Activated CD8-positive, alpha-beta memory T cell treated with anti-CD3 and anti-CD28 coated beads for 48 hours (primary cell): ENCODE measurements around the gene FAM107A.

ENCODE experiments used
- DNase-seq, 3 experiments: peaks; one replicate each; pipeline ENCODE4 v3.0.0-alpha.2; 2020; ENCODE audit warnings: low read depth in 2 of 3, low spot score in 2 of 3

FAM107A gene

GRCh38 chr3:58520403-58521335, 56.5 kb downstream of the FAM107A start:
- no peak for DNase-seq

GRCh38 chr3:58519668-58520402, 57.4 kb downstream of the FAM107A start:
- DNase-seq, result no peak

GRCh38 chr3:58518291-58518789, 58.9 kb downstream of the FAM107A start:
- DNase-seq, result no peak

GRCh38 chr3:58514405-58514804, 62.8 kb downstream of the FAM107A start:
- DNase-seq, result no peak
